Kidney epithelial cell (primary cell): ENCODE results near the gene RFTN2. TPM values are rescaled to one million over a fixed set of nuclear protein-coding genes. Genes with fewer than 3 reads are reported as not detected.
"Not testable (repeated sequence)": the region's sequence is repeated elsewhere in the genome, so short reads cannot be mapped to it uniquely, and the experiment has no call there.

ENCODE experiments used
- DNase-seq: peaks from one replicate; pipeline ENCODE4 v3.0.0-alpha.2; 2010; ENCODE audit warnings: low read depth
- H3K27me3 ChIP-seq: 2 replicates; pipeline ENCODE4 v1.6.0; 2011; ENCODE audit warnings: low read length; ENCODE audit not compliant: control insufficient read depth, insufficient read depth
- H3K36me3 ChIP-seq: 2 replicates; pipeline ENCODE4 v1.5.1; 2011; ENCODE audit warnings: low read length; ENCODE audit not compliant: control insufficient read depth, insufficient read depth
- H3K4me3 ChIP-seq: 2 replicates; pipeline ENCODE4 v1.5.1; 2011; ENCODE audit warnings: low read depth, mild to moderate bottlenecking, control low read depth, low read length
- CTCF ChIP-seq: IDR thresholded peaks from 2 replicates; pipeline ENCODE4 v1.5.1; 2011; ENCODE audit warnings: mild to moderate bottlenecking, moderate library complexity, low read length, control low read depth, inconsistent platforms; ENCODE audit not compliant: insufficient read depth, poor library complexity, severe bottlenecking
- total RNA-seq: library from RNA; depleted of rRNA; stranded (reverse); fragments of >200 nt; gene quantifications from 2 replicates; pipeline ENCODE4 v1.2.3, GENCODE V29; 2015

The RFTN2 gene
- total RNA-seq = under 0.01 and 0.07 TPM in 2 replicates

GRCh38 chr2:197675246-197675645 is at the start of gene RFTN2:
RFTN2 (minus strand) TSS chr2:197675587; CDS start chr2:197675458, 129 bp downstream.
- TF ChIP-seq CTCF = no peak
- no peaks in the 10 kb centered on the region for H3K27me3 ChIP-seq
- no peaks in the 10 kb centered on the region for H3K36me3 ChIP-seq
- H3K4me3 ChIP-seq = no peak within 1 kb of the TSS
- DNase-seq = no peak

GRCh38 chr2:197717863-197718262 is 42.5 kb upstream of the RFTN2 start:
- no peak for TF ChIP-seq CTCF
- Histone ChIP-seq H3K36me3 (no peaks in the 10 kb centered on the region), H3K4me3 (no peak overlapping the region), H3K27me3 (no peaks in the 10 kb centered on the region)
- no peak for DNase-seq

GRCh38 chr2:197713271-197713670 is 37.9 kb upstream of the RFTN2 start:
- DNase-seq = no peak
- Histone ChIP-seq H3K27me3 (no peaks in the 10 kb centered on the region), H3K4me3 (no peak overlapping the region), H3K36me3 (peaks cover 1% of the 10 kb centered on the region)
- no peak for TF ChIP-seq CTCF

GRCh38 chr2:197711578-197711977 is 36.2 kb upstream of the RFTN2 start:
- Histone ChIP-seq H3K36me3 (peaks cover 1% of the 10 kb centered on the region), H3K27me3 (no peaks in the 10 kb centered on the region), H3K4me3 (no peak overlapping the region)
- no peak for DNase-seq
- no peak for TF ChIP-seq CTCF

GRCh38 chr2:197710424-197711042 is 35.1 kb upstream of the RFTN2 start:
- Histone ChIP-seq H3K27me3 (no peaks in the 10 kb centered on the region), H3K36me3 (peaks cover 1% of the 10 kb centered on the region), H3K4me3 (no peak overlapping the region)
- DNase-seq = no peak
- TF ChIP-seq CTCF = no peak

- H3K36me3 ChIP-seq, H3K4me3 ChIP-seq, H3K27me3 ChIP-seq, DNase-seq: not testable (repeated sequence)
Observed at GRCh38 chr2:197709140-197709539, 33.8 kb upstream of the RFTN2 start.
